HG03280 (cell line): Measurements from ENCODE around the gene LMTK2.

Source experiments
- ATAC-seq: cut with Tn5 transposase; IDR thresholded peaks from one replicate; pipeline ENCODE4 v1.9.1; 2021; ENCODE audit warnings: mild to moderate bottlenecking, moderate library complexity; ENCODE audit not compliant: unreplicated experiment

LMTK2 gene

GRCh38 chr7:98252425-98253054 lies 145.9 kb downstream of the LMTK2 start:
- peak; percentile 0 for ATAC-seq

GRCh38 chr7:98254516-98254915 lies 147.9 kb downstream of the LMTK2 start:
- ATAC-seq: no peak

- ATAC-seq: no peak
These were observed 148.4 kb downstream of the LMTK2 start for GRCh38 chr7:98254951-98255610.

- ATAC-seq: no peak
These were observed 149.8 kb downstream of the LMTK2 start for GRCh38 chr7:98256431-98256830.

GRCh38 chr7:98257701-98258100 lies 151.0 kb downstream of the LMTK2 start:
- no peak for ATAC-seq
